Neural cell (in vitro differentiated cells): ENCODE results near the gene VPS13D. TPM values are rescaled to one million over a fixed set of nuclear protein-coding genes. Genes with fewer than 3 reads are reported as not detected.

Source experiments
- H2AFZ ChIP-seq: fragments of 200-600, 300-800 bp; sonication (generic), shearing (Covaris generic); 2 replicates; pipeline ENCODE4 v1.6.0; 2014; ENCODE audit warnings: low read depth, mild to moderate bottlenecking, antibody characterized with exemption, low read length, moderate library complexity
- H3F3A ChIP-seq: fragments of 200-600 bp; shearing (Covaris generic); 2 replicates; pipeline ENCODE4 v1.6.1; 2016; ENCODE audit warnings: mild to moderate bottlenecking, moderate library complexity, mixed read lengths, antibody characterized with exemption, low read length; ENCODE audit not compliant: insufficient read depth, poor library complexity, severe bottlenecking
- H3K27ac ChIP-seq: fragments of 200-600, 300-800 bp; sonication (generic), shearing (Covaris generic); 2 replicates; pipeline ENCODE4 v1.5.1; 2014; ENCODE audit warnings: mild to moderate bottlenecking, low read length, moderate library complexity
- H3K27me3 ChIP-seq: fragments of 300-800, 200-600 bp; sonication (generic), shearing (Covaris generic); 2 replicates; pipeline ENCODE4 v1.6.0; 2014; ENCODE audit warnings: mild to moderate bottlenecking, low read depth, low read length, moderate library complexity; ENCODE audit not compliant: insufficient read depth
- H3K36me3 ChIP-seq: fragments of 300-800, 200-600 bp; sonication (generic), shearing (Covaris generic); 2 replicates; pipeline ENCODE4 v1.5.1; 2014; ENCODE audit warnings: mild to moderate bottlenecking, antibody characterized with exemption, low read length, moderate library complexity; ENCODE audit not compliant: insufficient read depth
- H3K4me2 ChIP-seq: fragments of 300-800, 200-600 bp; sonication (generic), shearing (Covaris generic); 2 replicates; pipeline ENCODE4 v1.6.0; 2014; ENCODE audit warnings: mild to moderate bottlenecking, low read length
- H3K4me3 ChIP-seq: fragments of 300-800, 200-600 bp; sonication (generic), shearing (Covaris generic); 2 replicates; pipeline ENCODE4 v1.5.1; 2014; ENCODE audit warnings: mild to moderate bottlenecking, low read length, moderate library complexity
- H3K79me2 ChIP-seq: fragments of 200-600 bp; shearing (Covaris generic); replicated peaks from 2 replicates; pipeline ENCODE4 v1.6.0; 2014; ENCODE audit warnings: mild to moderate bottlenecking, low read length, moderate library complexity; ENCODE audit not compliant: insufficient read depth
- H3K9ac ChIP-seq: fragments of 300-800, 200-600 bp; sonication (generic), shearing (Covaris generic); 2 replicates; pipeline ENCODE4 v1.6.1; 2016; ENCODE audit warnings: mild to moderate bottlenecking, low read length, mixed read lengths
- H3K9me2 ChIP-seq: fragments of 200-600 bp; shearing (Covaris generic); 2 replicates; pipeline ENCODE4 v1.6.1; 2016; ENCODE audit warnings: mild to moderate bottlenecking, low read length, mixed read lengths; ENCODE audit not compliant: insufficient read depth
- H3K9me3 ChIP-seq: fragments of 200-600, 300-800 bp; sonication (generic), shearing (Covaris generic); 2 replicates; pipeline ENCODE4 v1.6.1; 2016; ENCODE audit warnings: mild to moderate bottlenecking, mixed run types, low read length, moderate library complexity, mixed read lengths
- H4K20me1 ChIP-seq: fragments of 200-600 bp; shearing (Covaris generic); 2 replicates; pipeline ENCODE4 v1.6.1; 2016; ENCODE audit warnings: mild to moderate bottlenecking, mixed run types; ENCODE audit not compliant: insufficient read depth
- CTCF ChIP-seq: fragments of 450-650 bp; IDR thresholded peaks from 2 replicates; pipeline ENCODE4 v1.5.1; 2014; ENCODE audit warnings: antibody characterized with exemption, mild to moderate bottlenecking, moderate library complexity; ENCODE audit not compliant: poor library complexity, severe bottlenecking
- EP300 ChIP-seq: fragments of 450-650 bp; conservative IDR thresholded peaks from 2 replicates; pipeline ENCODE4 v1.6.1; 2014; ENCODE audit warnings: antibody characterized with exemption, mild to moderate bottlenecking, moderate library complexity; ENCODE audit not compliant: poor library complexity, severe bottlenecking
- EZH2 ChIP-seq: fragments of 200-600, 300-800 bp; shearing (Covaris generic), sonication (generic); IDR thresholded peaks from 2 replicates; pipeline ENCODE4 v1.6.1; 2014; ENCODE audit warnings: antibody characterized with exemption, low read length, borderline replicate concordance, mild to moderate bottlenecking; ENCODE audit not compliant: insufficient read depth, poor library complexity, severe bottlenecking
- MXI1 ChIP-seq: fragments of 450-650 bp; conservative IDR thresholded peaks from 2 replicates; pipeline ENCODE4 v1.6.1; 2014; ENCODE audit warnings: antibody characterized with exemption, mild to moderate bottlenecking; ENCODE audit not compliant: poor library complexity, severe bottlenecking
- RAD21 ChIP-seq: fragments of 450-650 bp; conservative IDR thresholded peaks from 2 replicates; pipeline ENCODE4 v1.6.1; 2014; ENCODE audit warnings: antibody characterized with exemption, mild to moderate bottlenecking, moderate library complexity
- REST ChIP-seq: IDR thresholded peaks from 2 replicates; pipeline ENCODE4 v1.6.1; 2012; ENCODE audit warnings: borderline replicate concordance
- SMC3 ChIP-seq: fragments of 450-650 bp; conservative IDR thresholded peaks from 2 replicates; pipeline ENCODE4 v1.6.1; 2014; ENCODE audit warnings: antibody characterized with exemption, mild to moderate bottlenecking, moderate library complexity; ENCODE audit not compliant: poor library complexity
- TAF1 ChIP-seq: IDR thresholded peaks from 2 replicates; pipeline ENCODE4 v1.6.1; 2012; ENCODE audit warnings: low read depth
- polyA plus RNA-seq: library from polyadenylated mRNA; depleted of rRNA; stranded (reverse); fragments of >200 nt; gene quantifications from 2 replicates; pipeline ENCODE4 v1.2.3, GENCODE V29; 2014

VPS13D gene
- polyA plus RNA-seq, 1 donor from 2014 or later, result 24.5 TPM

GRCh38 chr1:12356004-12356890 lies 126.4 kb downstream of the VPS13D start:
- Histone ChIP-seq H3K9me3 (no peaks in the 10 kb centered on the region), H3K27me3 (no peaks in the 10 kb centered on the region), H3K27ac (no peak overlapping the region), H2AFZ (no peak overlapping the region), H3K9ac (no peak overlapping the region), H3K79me2 (no peaks in the 10 kb centered on the region), H3K4me2 (no peak overlapping the region), H3K4me3 (no peak overlapping the region), H3F3A (no peaks in the 10 kb centered on the region), H3K36me3 (peaks cover 17% of the 10 kb centered on the region), H4K20me1 (no peaks in the 10 kb centered on the region), H3K9me2 (no peaks in the 10 kb centered on the region)
- TF ChIP-seq CTCF (no peak), RAD21 (no peak), EZH2 (no peak), TAF1 (no peak), EP300 (no peak), SMC3 (no peak), MXI1 (no peak), REST (no peak)

- no peak overlapping the region for H3K4me2 ChIP-seq
- H4K20me1 ChIP-seq, result no peaks in the 10 kb centered on the region
- no peaks in the 10 kb centered on the region for H3F3A ChIP-seq
- no peaks in the 10 kb centered on the region for H3K79me2 ChIP-seq
- no peak overlapping the region for H3K27ac ChIP-seq
- no peaks in the 10 kb centered on the region for H3K27me3 ChIP-seq
- H3K9ac ChIP-seq, result no peak overlapping the region
- H3K36me3 ChIP-seq, result peaks cover 26% of the 10 kb centered on the region
- H3K9me2 ChIP-seq, result no peaks in the 10 kb centered on the region
- no peaks in the 10 kb centered on the region for H3K9me3 ChIP-seq
- no peak overlapping the region for H2AFZ ChIP-seq
- H3K4me3 ChIP-seq, result no peak overlapping the region
- TF ChIP-seq MXI1, result no peak
Observed at GRCh38 chr1:12358499-12358898, 128.7 kb downstream of the VPS13D start.
